K562 (cell line): ENCODE results near the gene MLLT11. TPM values are rescaled to one million over a fixed set of nuclear protein-coding genes. Genes with fewer than 3 reads are reported as not detected.

ENCODE experiments used
- C11orf30 ChIP-seq: fragments of 450-650 bp; IDR thresholded peaks from 2 replicates; pipeline ENCODE4 v1.6.1; 2016; ENCODE audit warnings: low read depth, mild to moderate bottlenecking
- CCAR2 ChIP-seq: fragments of 200-400 bp; formaldehyde crosslinking; IDR thresholded peaks from 2 replicates; pipeline ENCODE4 v1.6.1; 2017; ENCODE audit warnings: mild to moderate bottlenecking, low read depth, low read length
- CHD7 ChIP-seq: fragments of 200-600 bp; sonication (generic); IDR thresholded peaks from one replicate; pipeline ENCODE4 v1.6.1; 2012; ENCODE audit warnings: mild to moderate bottlenecking, low read depth, low read length, inconsistent platforms
- ETV1 ChIP-seq: fragments of 450-650 bp; conservative IDR thresholded peaks from 2 replicates; pipeline ENCODE4 v1.6.1; 2016; ENCODE audit warnings: missing genetic modification characterization, control low read depth, low read depth, missing compliant biosample characterization
- FOXJ2 ChIP-seq: fragments of 200-800 bp; sonication (Bioruptor generic); IDR thresholded peaks from 2 replicates; pipeline ENCODE4 v1.6.1; 2016; ENCODE audit warnings: missing genetic modification characterization, missing compliant biosample characterization
- GTF2E2 ChIP-seq: fragments of 200-800 bp; sonication (Bioruptor generic); IDR thresholded peaks from 2 replicates; pipeline ENCODE4 v1.6.1; 2016; ENCODE audit warnings: missing genetic modification characterization, missing compliant biosample characterization
- NFIC ChIP-seq: fragments of 450-650 bp; IDR thresholded peaks from 2 replicates; pipeline ENCODE4 v1.6.1; 2017; ENCODE audit warnings: mild to moderate bottlenecking, inconsistent platforms
- NR2C2 ChIP-seq, 2 experiments: fragments of 200-800 bp in 1 of 2; sonication (Bioruptor generic) in 1 of 2; sonication (generic) in 1 of 2; formaldehyde crosslinking in 1 of 2; IDR thresholded peaks; 2 replicates each; pipeline versions ENCODE4 v1.6.1 to v1.8.0; 2016 to 2022; ENCODE audit warnings: mild to moderate bottlenecking in 1 of 2, missing compliant biosample characterization in 1 of 2, missing genetic modification characterization in 1 of 2, missing genetic modification reagents in 1 of 2
- PKNOX1 ChIP-seq: fragments of 450-650 bp; IDR thresholded peaks from 2 replicates; pipeline ENCODE4 v1.6.1; 2016
- ZBTB49 ChIP-seq: sonication (generic); formaldehyde crosslinking; IDR thresholded peaks from 2 replicates; pipeline ENCODE4 v1.8.0; 2022; ENCODE audit warnings: missing genetic modification reagents, mild to moderate bottlenecking, borderline replicate concordance
- polyA plus RNA-seq, 8 experiments: library from polyadenylated mRNA; depleted of rRNA in 4 of 8; stranded (reverse) in 5 of 8; unstranded in 3 of 8; fragments of >200 nt; fragmentation: Nextera tagmentation in 2 of 8; fragmentation: Illumina TruSeq in 1 of 8; extraction: Ambion mirVana in 2 of 8; extraction: Trizol in 1 of 8; gene quantifications; 2 replicates each; pipeline versions ENCODE4 v1.2.1 to v1.2.3, GENCODE V29; 2011 to 2014; ENCODE audit warnings: inconsistent platforms in 1 of 8, missing spikeins in 1 of 8
- total RNA-seq, 7 experiments: library from RNA; depleted of rRNA in 6 of 7; stranded (reverse); fragments of >200 nt in 6 of 7; fragmentation: Illumina TruSeq in 2 of 7; extraction: Trizol in 2 of 7; gene quantifications; 2 replicates each; pipeline versions ENCODE4 v1.2.1 to v1.2.3, GENCODE V29; 2011 to 2021; ENCODE audit warnings: low replicate concordance in 1 of 7

MLLT11 gene
- total and polyA plus RNA-seq, 9 of the 15 experiments (the other 6 are each of a cell fraction or from before 2014, with no cell fraction given), result 12.1 to 91.0 (median 22.0) TPM

- TF ChIP-seq NR2C2 (CRISPR knock-in tag; IDR thresholded peaks at IDR 0.05), result no peak
- no peak for TF ChIP-seq NR2C2 (tag; IDR thresholded peaks at IDR 0.05)
- peak; percentile 51; the same call in 1 of the 2 replicates for TF ChIP-seq NFIC
- TF ChIP-seq CCAR2, result no peak
- no peak for TF ChIP-seq FOXJ2 (tag)
- peak; percentile 24 for TF ChIP-seq CHD7
- no peak for TF ChIP-seq GTF2E2 (tag)
- TF ChIP-seq C11orf30, result no peak
- no peak for TF ChIP-seq ZBTB49
- TF ChIP-seq ETV1 (tag), result no peak
- no peak for TF ChIP-seq PKNOX1
Observed at GRCh38 chr1:151047925-151048644, 12.1 kb upstream of the MLLT11 start (continued).
